ENCODE measurements around the gene C13orf46.

Gene C13orf46

GRCh38 chr13:114008964-114009589, 35.2 kb upstream of the C13orf46 start:
- Histone ChIP-seq H3K27me3 (replicated peaks) (no peaks in the 10 kb centered on the region), H3K4me3 (ENCODE audit: low read depth, low read length) (no peak overlapping the region), H3K27ac (no peak overlapping the region), H3K36me3 (replicated peaks) (peaks cover 45% of the 10 kb centered on the region)
- in situ Hi-C loops (cut with HindIII; ENCODE audit: low pct_ligation_motif_present, low sequenced_read_pairs), result no loop called here
- TF ChIP-seq CTCF (IDR thresholded peaks at IDR 0.05; ENCODE audit: low read depth, low read length, missing control alignments), result no peak
- no peak for DNase-seq

- no peak overlapping the region for H3K4me3 ChIP-seq (ENCODE audit: low read depth, low read length)
These were observed 33.7 kb upstream of the C13orf46 start for GRCh38 chr13:114007566-114007965.

GRCh38 chr13:114005206-114005724, 31.4 kb upstream of the C13orf46 start:
- Histone ChIP-seq H3K27me3 (replicated peaks) (no peaks in the 10 kb centered on the region), H3K4me3 (ENCODE audit: low read depth, low read length) (no peak overlapping the region), H3K27ac (peak overlapping the region; percentile 85), H3K36me3 (replicated peaks) (peaks cover 44% of the 10 kb centered on the region)
- no peak for DNase-seq
- no peak for TF ChIP-seq CTCF (IDR thresholded peaks at IDR 0.05; ENCODE audit: low read depth, low read length, missing control alignments)
- in situ Hi-C loops (cut with HindIII; ENCODE audit: low pct_ligation_motif_present, low sequenced_read_pairs), result no loop called here

More at GRCh38 chr13:114007566-114007965, 33.7 kb upstream of the C13orf46 start:
- H3K27me3 ChIP-seq (replicated peaks), result no peaks in the 10 kb centered on the region
- in situ Hi-C loops (cut with HindIII; ENCODE audit: low pct_ligation_motif_present, low sequenced_read_pairs), result no loop called here
- no peak for DNase-seq
- H3K27ac ChIP-seq, result no peak overlapping the region
- H3K36me3 ChIP-seq (replicated peaks), result peaks cover 44% of the 10 kb centered on the region
- TF ChIP-seq CTCF (IDR thresholded peaks at IDR 0.05; ENCODE audit: low read depth, low read length, missing control alignments), result no peak

GRCh38 chr13:114004420-114005205, 30.7 kb upstream of the C13orf46 start:
- peak; percentile 97 for DNase-seq
- no peak for TF ChIP-seq CTCF (IDR thresholded peaks at IDR 0.05; ENCODE audit: low read depth, low read length, missing control alignments)
- in situ Hi-C loops (cut with HindIII; ENCODE audit: low pct_ligation_motif_present, low sequenced_read_pairs), result no loop called here
- Histone ChIP-seq H3K27ac (peak overlapping the region; percentile 85), H3K4me3 (ENCODE audit: low read depth, low read length) (no peak overlapping the region), H3K36me3 (replicated peaks) (peaks cover 40% of the 10 kb centered on the region), H3K27me3 (replicated peaks) (no peaks in the 10 kb centered on the region)

- TF ChIP-seq CTCF (IDR thresholded peaks at IDR 0.05; ENCODE audit: low read depth, low read length, missing control alignments), result no peak
- DNase-seq, result no peak
- in situ Hi-C loops (cut with HindIII; ENCODE audit: low pct_ligation_motif_present, low sequenced_read_pairs), result no loop called here
- Histone ChIP-seq H3K27ac (no peak overlapping the region), H3K4me3 (ENCODE audit: low read depth, low read length) (no peak overlapping the region), H3K36me3 (replicated peaks) (peaks cover 35% of the 10 kb centered on the region), H3K27me3 (replicated peaks) (no peaks in the 10 kb centered on the region)
These were observed 29.0 kb upstream of the C13orf46 start for GRCh38 chr13:114002771-114003321.

Data from brain microvascular endothelial cell (primary cell).